PFSK-1 (cell line): ENCODE measurements around the gene CACNA2D4.

Experiments
- FOXP2 ChIP-seq: optimal IDR thresholded peaks from 2 replicates; pipeline ENCODE3; 2011; ENCODE audit warnings: borderline replicate concordance, control low read depth, inconsistent platforms; ENCODE audit not compliant: insufficient read depth; ENCODE audit errors: extremely low read length, extremely low read depth
- POLR2AphosphoS5 ChIP-seq: IDR thresholded peaks from 2 replicates; pipeline ENCODE4 v1.6.1; 2012; ENCODE audit warnings: low read depth, mild to moderate bottlenecking, control low read depth, low read length, moderate library complexity
- REST ChIP-seq, 2 experiments: IDR thresholded peaks; 2 replicates each; pipeline versions ENCODE4 v1.6.1 to v1.8.0; 2011 to 2012; ENCODE audit warnings: low read depth in 2 of 2, low read length in 2 of 2, control low read depth in 1 of 2, inconsistent platforms in 1 of 2, mild to moderate bottlenecking in 1 of 2, moderate library complexity in 1 of 2; ENCODE audit not compliant: insufficient read depth in 1 of 2
- SIN3A ChIP-seq: IDR thresholded peaks from 2 replicates; pipeline ENCODE4 v1.6.1; 2012; ENCODE audit warnings: mild to moderate bottlenecking, low read length, moderate library complexity, borderline replicate concordance; ENCODE audit not compliant: insufficient read depth
- TAF1 ChIP-seq: IDR thresholded peaks from 2 replicates; pipeline ENCODE4 v1.6.1; 2012; ENCODE audit warnings: low read length, control low read depth, borderline replicate concordance; ENCODE audit not compliant: insufficient read depth

Gene CACNA2D4

DNA sequence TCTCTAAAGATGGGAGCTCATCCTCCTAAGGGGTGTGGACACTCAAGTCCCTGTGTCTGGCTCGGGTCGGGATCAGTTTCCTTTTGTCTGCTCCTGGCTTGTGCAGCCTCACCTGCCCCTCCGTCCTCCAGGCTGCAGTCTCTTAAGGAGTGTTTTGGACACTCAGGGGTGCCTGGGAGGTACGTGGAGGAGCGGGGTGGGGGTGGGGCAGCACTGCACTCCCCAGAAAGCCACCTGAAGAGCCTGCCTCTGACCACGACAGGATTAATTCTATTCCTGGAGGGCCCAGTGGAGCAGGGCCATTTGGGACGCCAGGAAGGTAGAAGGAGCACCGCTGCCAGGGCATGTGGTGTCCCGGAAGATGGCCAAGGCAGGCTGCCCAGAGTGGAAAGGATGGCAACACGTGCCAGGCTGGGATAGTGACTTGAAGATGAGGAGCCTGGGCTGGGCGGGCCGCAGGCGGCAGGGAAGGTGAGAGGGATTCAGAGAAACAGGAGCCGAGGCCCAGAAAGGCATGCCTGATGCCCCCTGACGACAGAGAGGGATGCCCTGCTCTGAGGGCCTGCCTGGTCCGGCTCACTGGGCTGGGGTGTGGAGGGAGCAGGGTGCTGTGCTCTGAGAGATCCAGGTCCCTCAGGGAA, 112.9 kb downstream of the CACNA2D4 start:
- no peak for TF ChIP-seq POLR2AphosphoS5
- no peak for TF ChIP-seq SIN3A
- TF ChIP-seq TAF1 = no peak
- no peak for TF ChIP-seq REST (IDR thresholded peaks at IDR 0.05; ENCODE audit: insufficient read depth in 1 of 2, low read depth in 2 of 2, low read length in 2 of 2)
- no peak for TF ChIP-seq FOXP2

DNA sequence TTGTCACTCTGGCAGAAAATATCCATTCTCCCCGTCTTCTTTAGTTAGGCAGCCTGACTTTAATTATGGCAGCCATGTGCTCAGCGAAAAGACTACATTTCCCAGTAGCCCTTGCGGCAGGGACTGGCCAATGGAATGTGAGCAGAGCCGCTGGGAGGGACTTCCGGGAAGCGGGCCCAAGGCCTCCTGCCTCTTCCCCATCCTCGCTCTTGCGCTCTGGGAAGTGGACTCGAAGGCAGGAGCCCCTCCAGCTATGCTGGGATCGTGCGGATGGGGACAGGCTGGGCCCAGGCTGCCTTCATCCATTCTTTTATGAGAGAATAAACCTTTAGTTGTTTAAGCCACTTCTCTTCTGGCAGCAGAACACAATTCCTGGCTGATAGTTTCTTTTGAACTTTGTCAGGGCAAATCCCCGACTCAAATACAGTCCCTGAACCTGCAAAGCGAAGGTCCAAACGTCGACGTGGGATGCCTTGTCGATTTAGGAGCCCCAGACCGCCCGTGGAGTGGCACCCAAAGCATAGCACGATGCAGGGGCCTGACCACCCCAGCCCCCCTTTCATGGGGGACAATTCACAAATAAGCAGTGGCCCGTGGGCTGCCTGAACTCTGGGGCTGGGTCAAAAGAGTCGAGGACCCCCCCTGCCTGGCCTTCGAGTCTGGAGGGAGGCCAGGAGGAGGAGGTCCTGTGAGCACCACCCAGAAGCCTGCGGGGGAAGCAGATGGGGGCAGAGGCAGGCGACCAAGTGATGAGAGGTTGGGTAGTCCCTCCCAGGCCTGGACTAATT, 113.7 kb downstream of the CACNA2D4 start:
- TF ChIP-seq POLR2AphosphoS5 = peak; percentile 68; the same call in 1 of the 2 replicates
- TF ChIP-seq FOXP2 = no peak

GRCh38 chr12:1803736-1804135, 114.7 kb downstream of the CACNA2D4 start:
- TF ChIP-seq SIN3A = no peak
- no peak for TF ChIP-seq POLR2AphosphoS5
- TF ChIP-seq REST (IDR thresholded peaks at IDR 0.05; ENCODE audit: insufficient read depth in 1 of 2, low read depth in 2 of 2, low read length in 2 of 2) = no peak
- TF ChIP-seq FOXP2 = no peak
- TF ChIP-seq TAF1 = no peak

- TF ChIP-seq TAF1 = no peak
- no peak for TF ChIP-seq REST (IDR thresholded peaks at IDR 0.05; ENCODE audit: insufficient read depth in 1 of 2, low read depth in 2 of 2, low read length in 2 of 2)
- no peak for TF ChIP-seq POLR2AphosphoS5
- no peak for TF ChIP-seq SIN3A
- no peak for TF ChIP-seq FOXP2
These were observed 117.0 kb downstream of the CACNA2D4 start for GRCh38 chr12:1801303-1801975.

GRCh38 chr12:1800401-1801302, 117.8 kb downstream of the CACNA2D4 start:
- TF ChIP-seq SIN3A = no peak
- no peak for TF ChIP-seq TAF1
- TF ChIP-seq FOXP2 = no peak
- no peak for TF ChIP-seq POLR2AphosphoS5
- no peak for TF ChIP-seq REST (IDR thresholded peaks at IDR 0.05; ENCODE audit: insufficient read depth in 1 of 2, low read depth in 2 of 2, low read length in 2 of 2)
